CD14-positive monocyte (primary cell): Measurements from ENCODE around the gene RTL9. TPM values are rescaled to one million over a fixed set of nuclear protein-coding genes. Genes with fewer than 3 reads are reported as not detected.
"Not testable (repeated sequence)": the region's sequence is repeated elsewhere in the genome, so short reads cannot be mapped to it uniquely, and the experiment has no call there.

ENCODE experiments used
- DNase-seq, 3 donors: peaks; one replicate each; pipeline ENCODE4 v3.0.0-alpha.2; 2011 to 2022
- H2AFZ ChIP-seq: 2 replicates; pipeline ENCODE4 v1.6.0; 2012; ENCODE audit warnings: mild to moderate bottlenecking, low read depth, low read length, inconsistent platforms; ENCODE audit not compliant: insufficient read depth, poor library complexity, severe bottlenecking
- H3K27ac ChIP-seq, 2 donors: 1 replicate in 1 of 2; 2 replicates in 1 of 2; pipeline ENCODE4 v1.5.1; 2012 to 2013; ENCODE audit warnings: low read length in 2 of 2, control low read depth in 1 of 2, inconsistent platforms in 1 of 2, low read depth in 1 of 2, mild to moderate bottlenecking in 1 of 2
- H3K27me3 ChIP-seq, 2 donors: one replicate each; pipeline versions ENCODE4 v1.6.0 to v1.6.1; 2011 to 2013; ENCODE audit warnings: low read length in 2 of 2; ENCODE audit not compliant: control insufficient read depth in 2 of 2, insufficient read depth in 2 of 2
- H3K36me3 ChIP-seq, 2 donors: replicated peaks in 1 of 2; 1 replicate in 1 of 2; 2 replicates in 1 of 2; pipeline versions ENCODE4 v1.5.1 to v1.6.1; 2012 to 2013; ENCODE audit warnings: low read length in 2 of 2, control low read depth in 1 of 2, inconsistent platforms in 1 of 2, mild to moderate bottlenecking in 1 of 2; ENCODE audit not compliant: insufficient read depth in 2 of 2, control insufficient read depth in 1 of 2
- H3K4me1 ChIP-seq, 2 donors: 1 replicate in 1 of 2; 2 replicates in 1 of 2; pipeline versions ENCODE4 v1.5.1 to v1.6.1; 2012 to 2013; ENCODE audit warnings: low read length in 2 of 2, control low read depth in 1 of 2, inconsistent platforms in 1 of 2, mild to moderate bottlenecking in 1 of 2, moderate library complexity in 1 of 2; ENCODE audit not compliant: insufficient read depth in 2 of 2, control insufficient read depth in 1 of 2
- H3K4me2 ChIP-seq: replicated peaks from 2 replicates; pipeline ENCODE3; 2012; ENCODE audit warnings: low read length, moderate library complexity, mild to moderate bottlenecking; ENCODE audit not compliant: poor library complexity, severe bottlenecking; ENCODE audit errors: extremely low read depth
- H3K4me3 ChIP-seq, 3 experiments: fragments of 200-600 bp in 1 of 3; sonication (generic) in 1 of 3; replicated peaks in 1 of 3; 1 replicate in 2 of 3; 2 replicates in 1 of 3; pipeline ENCODE4 v1.5.1; 2011 to 2013; ENCODE audit warnings: low read length in 3 of 3, mild to moderate bottlenecking in 3 of 3, control low read depth in 2 of 3, low read depth in 2 of 3, inconsistent platforms in 1 of 3, moderate library complexity in 1 of 3
- H3K79me2 ChIP-seq: 2 replicates; pipeline ENCODE4 v1.6.0; 2012; ENCODE audit warnings: mild to moderate bottlenecking, control low read depth, inconsistent platforms, low read length, moderate library complexity; ENCODE audit not compliant: insufficient read depth
- H3K9ac ChIP-seq: 2 replicates; pipeline ENCODE4 v1.6.0; 2017; ENCODE audit warnings: low read length, mild to moderate bottlenecking; ENCODE audit not compliant: insufficient read depth, poor library complexity, severe bottlenecking
- H3K9me3 ChIP-seq, 2 donors: replicated peaks in 1 of 2; 1 replicate in 1 of 2; 2 replicates in 1 of 2; pipeline versions ENCODE4 v1.5.1 to v1.6.1; 2012 to 2013; ENCODE audit warnings: low read length in 2 of 2, control low read depth in 1 of 2; ENCODE audit not compliant: control insufficient read depth in 1 of 2, insufficient read depth in 1 of 2
- H4K20me1 ChIP-seq: 2 replicates; pipeline ENCODE4 v1.6.0; 2012; ENCODE audit warnings: mild to moderate bottlenecking, low read length, control low read depth, moderate library complexity; ENCODE audit not compliant: insufficient read depth
- H3K27ac Mint-ChIP-seq, 7 donors: one replicate each; pipeline ENCODE4 v1.8.0; 2020; ENCODE audit warnings: mild to moderate bottlenecking in 7 of 7, mixed read lengths in 7 of 7, moderate library complexity in 6 of 7, inconsistent platforms in 2 of 7
- H3K27me3 Mint-ChIP-seq, 3 donors: one replicate each; pipeline ENCODE4 v1.8.0; 2021 to 2022; ENCODE audit warnings: low read depth in 3 of 3, mild to moderate bottlenecking in 3 of 3, mixed read lengths in 3 of 3, moderate library complexity in 3 of 3, inconsistent platforms in 1 of 3
- H3K36me3 Mint-ChIP-seq, 2 donors: one replicate each; pipeline ENCODE4 v1.8.0; 2020; ENCODE audit warnings: mixed read lengths in 2 of 2, inconsistent platforms in 1 of 2, mild to moderate bottlenecking in 1 of 2
- H3K4me1 Mint-ChIP-seq: one replicate; pipeline ENCODE4 v1.8.0; 2020; ENCODE audit warnings: mild to moderate bottlenecking, mixed read lengths
- H3K4me3 Mint-ChIP-seq, 2 donors: one replicate each; pipeline ENCODE4 v1.8.0; 2020; ENCODE audit warnings: mild to moderate bottlenecking in 2 of 2, mixed read lengths in 2 of 2, moderate library complexity in 1 of 2
- H3K9me3 Mint-ChIP-seq, 7 donors: one replicate each; pipeline ENCODE4 v1.8.0; 2020 to 2022; ENCODE audit warnings: mixed read lengths in 7 of 7, mild to moderate bottlenecking in 6 of 7, moderate library complexity in 6 of 7, inconsistent platforms in 2 of 7
- CTCF ChIP-seq: fragments of 200-600 bp; IDR thresholded peaks from one replicate; pipeline ENCODE4 v1.8.0; 2022; ENCODE audit warnings: antibody characterized with exemption, mild to moderate bottlenecking
- WGBS: methylation state at CpG from one replicate; pipeline ENCODE4 v1.1.5; 2013; ENCODE audit warnings: missing lambda C conversion rate; ENCODE audit not compliant: insufficient coverage; 5-methylcytosine and 5-hydroxymethylcytosine counted together
- intact Hi-C, 2 donors: fragments of 100-400 bp; cut with micrococcal nuclease; formaldehyde crosslinking; loops; one replicate each; pipeline versions ENCODE4 v1.15.0 to v1.15.1; 2023
- polyA plus RNA-seq, 3 donors: library from polyadenylated mRNA; depleted of rRNA in 1 of 3; unstranded in 2 of 3; stranded (reverse) in 1 of 3; fragments of 300-500 nt in 2 of 3; fragments of >200 nt in 1 of 3; fragmentation: Illumina TruSeq in 2 of 3; gene quantifications; 1 replicate in 2 of 3; 2 replicates in 1 of 3; pipeline ENCODE4 v1.2.3, GENCODE V29; 2012 to 2021

RTL9 gene
- polyA plus RNA-seq, 3 donors, result not detected

- Histone ChIP-seq H3K27ac (no peak overlapping the region), H3K4me3 (no peak overlapping the region), H3K4me2 (no peak overlapping the region), H2AFZ (no peak overlapping the region), H3K9me3 (no peaks in the 10 kb centered on the region), H4K20me1 (no peaks in the 10 kb centered on the region), H3K4me1 (peaks cover 30 to 32% of the 10 kb centered on the region in 2 donors), H3K27me3 (no peaks in the 10 kb centered on the region), H3K79me2 (no peaks in the 10 kb centered on the region), H3K36me3 (no peaks in the 10 kb centered on the region), H3K9ac (no peak overlapping the region)
- intact Hi-C loops, result no loop called here
- TF ChIP-seq CTCF, result no peak
- H3K27me3 Mint-ChIP-seq, result peaks cover 0 to 1% (median 0%) of the 10 kb centered on the region in 3 donors
- H3K36me3 Mint-ChIP-seq, result no peaks in the 10 kb centered on the region
- peak; percentile 67 to 83 (median 81) for DNase-seq
- no CpG with 5 or more reads among the region's 1 CpG for WGBS
- H3K9me3 Mint-ChIP-seq, result peaks cover 0 to 3% (median 0%) of the 10 kb centered on the region in 7 donors
- H3K4me1 Mint-ChIP-seq, result no peaks in the 10 kb centered on the region
- H3K27ac Mint-ChIP-seq, result no peak overlapping the region
- no peak overlapping the region for H3K4me3 Mint-ChIP-seq
Measured at GRCh38 chrX:110327336-110327735, 31.3 kb upstream of the RTL9 start.

GRCh38 chrX:110328613-110329012, 30.0 kb upstream of the RTL9 start:
- H3K9me3 Mint-ChIP-seq, H3K4me3 Mint-ChIP-seq, H3K27ac ChIP-seq, H3K27me3 ChIP-seq, H3K4me3 ChIP-seq, H3K9me3 ChIP-seq, H3K36me3 Mint-ChIP-seq, DNase-seq, H4K20me1 ChIP-seq, H2AFZ ChIP-seq, H3K9ac ChIP-seq, H3K79me2 ChIP-seq, H3K27ac Mint-ChIP-seq, H3K4me1 Mint-ChIP-seq, H3K27me3 Mint-ChIP-seq, H3K4me2 ChIP-seq, H3K36me3 ChIP-seq, intact Hi-C loops: not testable (repeated sequence)
- peaks cover 32 to 34% of the 10 kb centered on the region in 2 donors for H3K4me1 ChIP-seq
- no CpG with 5 or more reads among the region's 1 CpG for WGBS
